NB4 (cell line): ENCODE results near the gene RYR3.

Source experiments
- CTCF ChIP-seq: IDR thresholded peaks from one replicate; pipeline ENCODE4 v1.5.1; 2012; ENCODE audit warnings: low read depth, low read length
- MAX ChIP-seq: IDR thresholded peaks from 2 replicates; pipeline ENCODE4 v1.6.1; 2011; ENCODE audit warnings: low read depth, low read length

- no peak for TF ChIP-seq CTCF
- TF ChIP-seq MAX = no peak
These were observed 366.6 kb downstream of the RYR3 start for GRCh38 chr15:33677238-33677830.
